PFSK-1 (cell line): ENCODE data around the gene NT5C2.

Source experiments
- POLR2AphosphoS5 ChIP-seq: IDR thresholded peaks from 2 replicates; pipeline ENCODE4 v1.6.1; 2012; ENCODE audit warnings: low read depth, mild to moderate bottlenecking, control low read depth, low read length, moderate library complexity
- REST ChIP-seq, 2 experiments: IDR thresholded peaks; 2 replicates each; pipeline versions ENCODE4 v1.6.1 to v1.8.0; 2011 to 2012; ENCODE audit warnings: low read depth in 2 of 2, low read length in 2 of 2, control low read depth in 1 of 2, inconsistent platforms in 1 of 2, mild to moderate bottlenecking in 1 of 2, moderate library complexity in 1 of 2; ENCODE audit not compliant: insufficient read depth in 1 of 2
- SIN3A ChIP-seq: IDR thresholded peaks from 2 replicates; pipeline ENCODE4 v1.6.1; 2012; ENCODE audit warnings: mild to moderate bottlenecking, low read length, moderate library complexity, borderline replicate concordance; ENCODE audit not compliant: insufficient read depth

GRCh38 chr10:103130910-103131309, 62.2 kb downstream of the NT5C2 start:
- no peak for TF ChIP-seq POLR2AphosphoS5
- no peak for TF ChIP-seq REST (IDR thresholded peaks at IDR 0.05; ENCODE audit: insufficient read depth in 1 of 2, low read depth in 2 of 2, low read length in 2 of 2)
- no peak for TF ChIP-seq SIN3A
